Measurements from ENCODE around the gene KCTD19. TPM values are rescaled to one million over a fixed set of nuclear protein-coding genes. Genes with fewer than 3 reads are reported as not detected.

Gene KCTD19
- total RNA-seq, 1 experiment from 2014 or later: not detected

GRCh38 chr16:67260426-67261063 is 66.0 kb downstream of the KCTD19 start:
- peak; percentile 58 for DNase-seq (ENCODE audit: low read depth)

- no peak for DNase-seq (ENCODE audit: low read depth)
Measured at GRCh38 chr16:67259705-67260104, 66.8 kb downstream of the KCTD19 start.

- no peak for DNase-seq (ENCODE audit: low read depth)
Measured at GRCh38 chr16:67258161-67258835, 68.2 kb downstream of the KCTD19 start.

GRCh38 chr16:67257486-67258160 is 68.9 kb downstream of the KCTD19 start:
- no peak for DNase-seq (ENCODE audit: low read depth)

- no peak for DNase-seq (ENCODE audit: low read depth)
Measured at GRCh38 chr16:67256701-67257230, 69.8 kb downstream of the KCTD19 start.

- no peak for DNase-seq (ENCODE audit: low read depth)
Measured at GRCh38 chr16:67255553-67256221, 70.9 kb downstream of the KCTD19 start.

GRCh38 chr16:67254801-67255552 is 71.6 kb downstream of the KCTD19 start:
- no peak for DNase-seq (ENCODE audit: low read depth)

GRCh38 chr16:67252609-67253497 is 73.7 kb downstream of the KCTD19 start:
- no peak for DNase-seq (ENCODE audit: low read depth)

- no peak for DNase-seq (ENCODE audit: low read depth)
Measured at GRCh38 chr16:67250045-67250327, 76.6 kb downstream of the KCTD19 start.

GRCh38 chr16:67249178-67250044 is 77.1 kb downstream of the KCTD19 start:
- no peak for DNase-seq (ENCODE audit: low read depth)

GRCh38 chr16:67248401-67249177 is 78.0 kb downstream of the KCTD19 start, which contains the start of gene SLC9A5:
Gene SLC9A5, plus strand, starts transcription at chr16:67248979. Its CDS starts 36 bp downstream, at chr16:67249015.
- DNase-seq (ENCODE audit: low read depth): no peak

GRCh38 chr16:67248073-67248400 is 78.5 kb downstream of the KCTD19 start:
- no peak for DNase-seq (ENCODE audit: low read depth)

- peak; percentile 91 for DNase-seq (ENCODE audit: low read depth)
Measured at GRCh38 chr16:67247192-67248072, 79.1 kb downstream of the KCTD19 start, which contains the start of gene FHOD1. Gene FHOD1, minus strand, starts transcription at chr16:67247481. Its CDS starts 71 bp downstream, at chr16:67247410.

GRCh38 chr16:67246756-67247191 is 79.8 kb downstream of the KCTD19 start:
- no peak for DNase-seq (ENCODE audit: low read depth)

- DNase-seq (ENCODE audit: low read depth): peak; percentile 88
Measured at GRCh38 chr16:67246081-67246755, 80.3 kb downstream of the KCTD19 start.

GRCh38 chr16:67245674-67246080 is 80.9 kb downstream of the KCTD19 start:
- DNase-seq (ENCODE audit: low read depth): no peak

GRCh38 chr16:67245186-67245585 is 81.4 kb downstream of the KCTD19 start:
- DNase-seq (ENCODE audit: low read depth): no peak

All from HT1080 (cell line).